HL-60 (cell line): ENCODE measurements around the gene FUT6.

Experiments
- DNase-seq, 2 experiments: peaks; one replicate each; pipeline ENCODE4 v3.0.0-alpha.2; 2010 to 2020; ENCODE audit warnings: low read depth in 1 of 2, low spot score in 1 of 2
- H3K27ac ChIP-seq: fragments of 250-450 bp; sonication (Bioruptor Pico); replicated peaks from 2 replicates; pipeline ENCODE4 v1.5.1; 2020; ENCODE audit warnings: mild to moderate bottlenecking, moderate library complexity
- H3K27me3 ChIP-seq: fragments of 250-450 bp; sonication (Bioruptor Pico); 2 replicates; pipeline ENCODE4 v1.5.1; 2021; ENCODE audit warnings: mild to moderate bottlenecking, moderate library complexity; ENCODE audit not compliant: insufficient read depth, poor library complexity, severe bottlenecking
- H3K4me3 ChIP-seq: replicated peaks from 2 replicates; pipeline ENCODE4 v1.5.1; 2011; ENCODE audit warnings: mild to moderate bottlenecking, control low read depth, low read length; ENCODE audit not compliant: insufficient read depth
- GABPA ChIP-seq: IDR thresholded peaks from 2 replicates; pipeline ENCODE4 v1.6.1; 2012; ENCODE audit warnings: low read depth
- POLR2AphosphoS5 ChIP-seq: IDR thresholded peaks from 2 replicates; pipeline ENCODE4 v1.6.1; 2012; ENCODE audit warnings: low read depth
- REST ChIP-seq: IDR thresholded peaks from 2 replicates; pipeline ENCODE4 v1.6.1; 2012; ENCODE audit warnings: low read depth; ENCODE audit not compliant: insufficient replicate concordance
- SPI1 ChIP-seq: IDR thresholded peaks from 2 replicates; pipeline ENCODE4 v1.6.1; 2012; ENCODE audit warnings: low read depth, mild to moderate bottlenecking, borderline replicate concordance
- TF ChIP-seq, protein P1 (sequence below): IDR thresholded peaks from one replicate; pipeline ENCODE4 v1.5.1; 2011; ENCODE audit warnings: low read length, control low read depth, inconsistent platforms; ENCODE audit not compliant: insufficient read depth

The FUT6 gene

GRCh38 chr19:5817218-5817617, 22.3 kb downstream of the FUT6 start:
- Histone ChIP-seq H3K27ac (no peak overlapping the region), H3K27me3 (peaks cover 6% of the 10 kb centered on the region), H3K4me3 (no peak overlapping the region)
- TF ChIP-seq SPI1 (no peak), GABPA (no peak), POLR2AphosphoS5 (no peak), REST (no peak)
- TF ChIP-seq, protein P1, sequence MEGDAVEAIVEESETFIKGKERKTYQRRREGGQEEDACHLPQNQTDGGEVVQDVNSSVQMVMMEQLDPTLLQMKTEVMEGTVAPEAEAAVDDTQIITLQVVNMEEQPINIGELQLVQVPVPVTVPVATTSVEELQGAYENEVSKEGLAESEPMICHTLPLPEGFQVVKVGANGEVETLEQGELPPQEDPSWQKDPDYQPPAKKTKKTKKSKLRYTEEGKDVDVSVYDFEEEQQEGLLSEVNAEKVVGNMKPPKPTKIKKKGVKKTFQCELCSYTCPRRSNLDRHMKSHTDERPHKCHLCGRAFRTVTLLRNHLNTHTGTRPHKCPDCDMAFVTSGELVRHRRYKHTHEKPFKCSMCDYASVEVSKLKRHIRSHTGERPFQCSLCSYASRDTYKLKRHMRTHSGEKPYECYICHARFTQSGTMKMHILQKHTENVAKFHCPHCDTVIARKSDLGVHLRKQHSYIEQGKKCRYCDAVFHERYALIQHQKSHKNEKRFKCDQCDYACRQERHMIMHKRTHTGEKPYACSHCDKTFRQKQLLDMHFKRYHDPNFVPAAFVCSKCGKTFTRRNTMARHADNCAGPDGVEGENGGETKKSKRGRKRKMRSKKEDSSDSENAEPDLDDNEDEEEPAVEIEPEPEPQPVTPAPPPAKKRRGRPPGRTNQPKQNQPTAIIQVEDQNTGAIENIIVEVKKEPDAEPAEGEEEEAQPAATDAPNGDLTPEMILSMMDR, result no peak
- DNase-seq, result no peak

DNA sequence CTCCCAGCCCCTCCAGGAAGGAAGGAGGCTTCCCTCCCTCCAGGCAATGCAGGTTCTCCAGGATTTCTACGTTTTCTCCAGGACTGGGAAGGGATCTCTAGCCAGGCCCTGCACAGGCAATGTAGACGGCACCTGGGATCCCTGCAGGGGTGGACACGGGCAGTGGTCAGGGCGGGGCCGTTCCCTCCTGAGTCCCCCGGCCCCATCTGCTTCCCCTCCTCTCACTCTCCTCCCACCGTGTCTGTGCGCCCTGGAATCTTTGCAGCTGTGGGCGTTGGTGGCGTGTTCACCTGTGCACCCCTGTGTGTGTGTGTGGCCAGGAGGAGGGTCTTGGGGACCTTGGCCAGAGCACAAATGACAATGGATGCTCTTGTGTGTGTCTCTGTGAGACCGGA, 24.7 kb downstream of the FUT6 start:
- Histone ChIP-seq H3K4me3 (no peak overlapping the region), H3K27ac (no peak overlapping the region), H3K27me3 (peaks cover 6% of the 10 kb centered on the region)
- TF ChIP-seq SPI1, result no peak
- TF ChIP-seq, protein P1, result no peak
- TF ChIP-seq REST, result no peak
- TF ChIP-seq POLR2AphosphoS5, result no peak
- TF ChIP-seq GABPA, result no peak
- DNase-seq, result no peak

- DNase-seq, result no peak
- peaks cover 6% of the 10 kb centered on the region for H3K27me3 ChIP-seq
- TF ChIP-seq, protein P1, result no peak
- TF ChIP-seq GABPA, result no peak
- TF ChIP-seq SPI1, result no peak
- TF ChIP-seq REST, result no peak
- no peak for TF ChIP-seq POLR2AphosphoS5
- H3K4me3 ChIP-seq, result no peak overlapping the region
- H3K27ac ChIP-seq, result no peak overlapping the region
Measured at GRCh38 chr19:5814123-5814851, 25.2 kb downstream of the FUT6 start.
